HL-60/S4 (cell line): ENCODE results near the gene ANK3.

Experiments used
- in situ Hi-C: fragments of 300-500 bp; cut with MboI; formaldehyde crosslinking; loops from 2 replicates; pipeline ENCODE4 v1.14.3; 2022; ENCODE audit warnings: low sequenced_read_pairs

ANK3 gene

GRCh38 chr10:60389413-60390025 lies at the start of gene ANK3:
Gene ANK3, minus strand, starts transcription at chr10:60389875. Its CDS starts 337 bp downstream, at chr10:60389538.
- in situ Hi-C loops: no loop called here

- in situ Hi-C loops: no loop called here
These were observed 44.9 kb upstream of the ANK3 start for GRCh38 chr10:60434418-60435046.

GRCh38 chr10:60433684-60434083 lies 44.0 kb upstream of the ANK3 start:
- in situ Hi-C loops: no loop called here

- in situ Hi-C loops: no loop called here
These were observed 41.3 kb upstream of the ANK3 start for GRCh38 chr10:60430836-60431597.

DNA sequence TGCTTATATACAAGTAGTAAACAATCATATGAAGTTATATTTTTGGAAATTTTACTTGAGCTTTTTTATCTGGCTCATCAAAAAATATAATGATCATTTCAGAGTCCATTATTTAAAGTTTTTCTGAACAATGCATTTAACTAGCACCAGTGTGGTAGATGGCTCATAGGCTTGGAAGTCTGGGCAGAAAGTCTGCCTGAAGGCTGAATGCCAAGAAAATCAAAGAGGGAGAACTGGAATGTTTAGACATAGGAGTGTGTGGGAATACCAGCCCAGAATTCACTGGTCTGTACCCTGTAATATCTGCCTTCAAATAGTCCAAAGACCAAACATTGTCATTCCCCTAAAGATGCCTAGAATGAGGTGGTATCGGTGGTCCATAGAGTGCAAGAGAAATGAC lies 40.3 kb upstream of the ANK3 start:
- in situ Hi-C loops: no loop called here

DNA sequence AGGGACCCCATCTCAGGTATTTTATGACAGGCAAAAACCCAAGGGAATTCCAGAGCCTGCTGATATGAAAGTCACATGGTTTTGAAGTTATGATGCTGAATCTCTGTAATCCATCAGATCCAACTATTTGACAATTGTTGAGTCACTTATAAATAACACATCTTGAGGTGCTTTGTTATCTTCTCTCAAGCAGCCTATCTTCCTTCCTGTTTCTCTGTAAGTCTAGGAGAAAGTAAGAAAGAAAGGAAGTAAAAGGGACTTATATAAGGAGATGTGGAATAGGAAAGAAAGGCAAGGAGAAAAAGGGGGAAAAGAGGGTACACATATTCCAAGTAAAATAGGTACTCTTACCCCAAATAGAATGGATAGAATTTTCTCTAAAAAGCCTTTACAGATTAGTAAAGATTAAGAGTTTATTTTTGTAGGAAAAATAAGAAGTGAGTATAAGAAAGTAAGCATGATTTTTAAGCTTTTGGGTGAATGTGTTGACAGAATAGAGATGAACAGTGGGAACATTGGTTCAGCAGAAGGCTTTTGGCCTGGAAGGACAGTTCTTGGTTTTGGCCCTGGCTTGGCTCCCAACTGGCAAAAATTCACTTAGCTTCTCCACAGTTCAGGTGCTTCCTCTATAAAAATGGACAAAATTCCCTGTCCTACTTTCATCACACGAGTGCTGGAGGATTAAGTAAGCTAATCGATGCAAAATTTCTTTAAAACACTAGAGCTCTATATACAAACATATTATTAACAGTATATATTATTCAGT lies 39.6 kb upstream of the ANK3 start:
- in situ Hi-C loops: no loop called here

DNA sequence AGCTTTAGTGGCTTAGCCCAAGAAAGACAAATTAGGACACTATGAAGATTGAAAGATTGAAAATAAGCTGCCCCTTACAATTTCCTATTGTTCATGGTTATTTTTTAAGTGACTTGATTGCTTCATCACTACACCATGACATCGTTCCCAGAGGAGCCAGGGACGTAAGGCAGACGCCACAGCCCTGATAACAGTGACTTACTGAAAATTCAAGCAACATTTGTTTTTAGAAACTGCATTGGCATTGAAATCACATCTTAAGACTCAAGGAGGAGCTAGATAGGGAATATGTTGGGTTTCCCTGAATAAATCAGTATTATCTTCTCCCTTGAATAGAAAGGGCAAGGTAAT lies 38.7 kb upstream of the ANK3 start:
- in situ Hi-C loops: no loop called here

- in situ Hi-C loops: no loop called here
These were observed 38.2 kb upstream of the ANK3 start for GRCh38 chr10:60427709-60428386.

DNA sequence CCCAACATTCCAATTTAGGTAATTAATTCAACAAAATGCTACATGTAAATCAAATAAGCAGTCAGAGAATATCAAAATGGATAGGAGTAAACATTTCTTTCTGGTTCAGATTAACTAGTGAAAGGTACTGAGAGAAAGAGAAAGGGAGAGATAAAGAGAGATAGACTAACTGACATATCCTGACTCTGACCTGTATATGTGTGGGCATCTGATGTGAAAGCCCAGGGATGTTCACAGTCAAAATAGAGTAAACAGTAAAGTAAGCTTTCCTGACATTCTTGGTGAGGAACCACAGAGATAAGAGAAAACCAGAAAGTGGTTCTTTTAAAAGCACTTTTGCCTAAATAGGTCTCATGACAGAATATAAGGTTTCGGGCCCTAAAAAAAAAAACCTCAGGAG lies 37.5 kb upstream of the ANK3 start:
- in situ Hi-C loops: no loop called here

DNA sequence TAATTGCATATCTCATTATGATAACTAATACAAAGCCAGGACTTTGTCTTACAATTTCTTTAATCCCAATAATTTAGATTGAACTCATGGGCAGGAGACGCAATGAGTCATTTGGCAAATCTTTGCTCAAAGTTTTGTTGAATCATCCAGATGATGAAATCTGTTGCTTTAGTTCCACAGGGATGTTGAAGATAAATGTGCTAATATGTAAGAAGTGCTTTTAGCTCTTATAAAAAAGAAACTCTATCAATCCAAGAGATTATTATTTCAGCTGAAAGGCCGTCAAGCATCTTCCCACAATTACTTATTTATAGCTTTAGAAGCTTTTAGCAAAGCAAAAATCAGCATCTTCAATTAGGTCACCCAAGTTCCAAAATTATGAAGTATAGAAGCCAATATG lies 36.8 kb upstream of the ANK3 start:
- in situ Hi-C loops: no loop called here

DNA sequence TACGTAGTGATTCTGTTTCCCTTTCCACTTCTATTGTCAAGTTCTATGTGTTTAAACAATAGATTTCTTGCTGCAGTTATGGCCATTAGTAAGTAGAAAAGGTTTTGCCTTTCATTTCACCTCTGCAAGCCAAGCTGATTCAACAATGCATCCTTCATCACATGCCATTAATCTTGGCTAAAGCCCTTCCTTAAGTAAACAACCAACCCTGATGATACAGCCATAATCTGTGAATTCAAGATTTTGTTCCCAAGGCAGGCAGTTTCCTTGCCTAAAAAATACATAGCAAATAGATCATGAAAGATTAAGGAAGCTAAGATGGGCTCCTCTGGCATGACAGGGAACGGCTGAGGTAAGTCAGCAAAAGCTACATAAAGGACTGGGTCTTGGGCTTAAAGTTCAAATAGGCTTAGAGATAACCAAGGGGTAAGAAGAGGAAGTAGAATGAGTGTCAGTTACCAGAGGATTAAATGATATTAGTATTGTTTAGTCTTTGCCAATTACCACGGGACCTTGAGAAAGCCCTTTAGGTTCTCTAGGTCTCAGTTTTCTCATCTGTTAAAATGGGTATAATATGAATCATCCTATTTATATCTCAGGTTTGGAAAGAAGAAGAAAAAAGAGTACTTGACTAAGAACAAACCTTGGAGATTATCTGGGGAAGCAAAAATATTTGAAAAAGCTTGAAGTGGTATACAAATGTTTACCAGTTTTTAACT lies 35.9 kb upstream of the ANK3 start:
- in situ Hi-C loops: no loop called here

GRCh38 chr10:60424971-60425370 lies 35.3 kb upstream of the ANK3 start:
- in situ Hi-C loops: no loop called here

DNA sequence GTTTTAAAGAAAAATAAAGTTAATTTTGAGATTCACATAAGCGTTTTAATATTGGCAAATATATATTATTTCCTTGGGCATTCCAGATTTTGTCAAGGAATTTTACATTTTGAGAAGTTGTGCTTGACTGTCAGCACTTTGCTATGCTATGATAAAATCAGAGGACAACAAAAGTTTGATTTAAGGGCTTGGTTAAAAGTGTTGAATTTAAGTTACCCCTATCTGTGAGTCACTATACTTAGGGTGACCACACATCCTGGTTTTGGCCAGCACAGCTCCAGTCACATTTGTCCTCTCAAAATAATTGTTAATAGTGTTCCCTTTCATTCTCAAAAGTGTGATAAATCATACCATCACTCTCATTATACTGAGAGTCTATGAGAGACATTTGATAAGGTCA lies 34.2 kb upstream of the ANK3 start:
- in situ Hi-C loops: no loop called here

DNA sequence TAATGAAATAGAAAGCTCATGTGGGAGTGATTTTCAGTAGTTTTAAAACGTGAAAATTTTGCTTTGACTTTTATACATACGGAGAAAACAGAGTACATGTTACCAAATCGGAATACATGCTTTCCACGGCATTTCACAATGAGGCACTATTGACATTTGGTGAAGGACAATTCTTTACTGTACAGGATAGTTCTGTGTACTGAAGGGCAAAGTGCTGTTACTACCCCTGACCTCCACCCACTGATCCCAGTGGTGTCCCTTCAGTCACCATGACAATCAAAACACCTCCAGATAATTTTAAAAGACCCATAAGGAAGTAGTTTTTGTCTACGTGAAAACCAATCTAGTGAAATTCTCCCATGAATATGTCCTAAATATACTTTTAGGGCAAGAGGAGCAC lies 33.1 kb upstream of the ANK3 start:
- in situ Hi-C loops: no loop called here

DNA sequence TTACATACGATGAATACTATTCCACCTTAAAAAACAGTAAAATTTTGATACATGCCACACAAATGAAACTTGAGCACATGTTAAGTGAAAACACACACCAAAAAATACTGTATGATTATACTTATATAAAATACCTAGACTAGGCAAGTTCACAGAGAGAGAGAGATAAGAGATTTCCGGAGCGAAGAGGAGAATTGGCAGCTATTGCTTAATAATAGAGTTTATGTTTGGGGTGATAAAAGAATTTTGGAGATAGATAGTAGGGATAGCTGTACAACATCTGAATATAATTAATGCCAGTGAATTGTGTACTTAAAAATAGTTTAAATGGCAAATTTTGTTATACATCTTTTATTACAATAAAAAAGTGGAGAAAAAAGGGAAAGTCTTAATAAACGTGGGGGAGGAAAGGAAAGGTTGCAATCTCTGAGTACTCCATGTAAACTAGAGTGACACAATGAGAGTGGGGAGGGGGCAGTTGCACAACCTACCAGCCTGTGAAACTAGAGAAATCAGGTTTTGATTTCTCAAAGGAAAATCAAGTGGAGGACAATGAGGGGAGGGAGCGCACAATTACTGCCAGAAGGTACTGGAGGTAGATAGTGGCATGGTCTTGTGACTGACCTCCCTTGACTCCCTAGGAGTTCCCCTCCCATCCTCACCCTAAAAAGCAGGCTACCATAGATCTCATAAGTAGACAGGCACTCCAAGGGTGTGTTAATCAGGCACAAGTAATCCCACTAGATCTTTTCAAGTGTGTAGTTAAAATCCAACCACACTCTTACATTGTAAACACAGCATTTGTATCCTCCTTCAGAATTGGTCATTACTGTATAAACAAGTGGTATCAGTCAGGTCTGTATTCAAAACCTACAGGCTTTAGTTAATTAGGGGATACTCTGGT lies 31.6 kb upstream of the ANK3 start:
- in situ Hi-C loops: no loop called here

- in situ Hi-C loops: no loop called here
These were observed 29.6 kb upstream of the ANK3 start for GRCh38 chr10:60419249-60419648.

GRCh38 chr10:60417901-60418300 lies 28.2 kb upstream of the ANK3 start:
- in situ Hi-C loops: no loop called here

- in situ Hi-C loops: no loop called here
These were observed 27.3 kb upstream of the ANK3 start for GRCh38 chr10:60417024-60417423.

- in situ Hi-C loops: no loop called here
These were observed 25.4 kb upstream of the ANK3 start for GRCh38 chr10:60414877-60415585.
